ENCODE measurements around the gene EPB41. TPM values are rescaled to one million over a fixed set of nuclear protein-coding genes. Genes with fewer than 3 reads are reported as not detected.

Gene EPB41
- total and polyA plus RNA-seq, 9 of the 15 experiments (the other 6 are each of a cell fraction or from before 2014, with no cell fraction given) = 3.7 to 213 (median 141) TPM

DNA sequence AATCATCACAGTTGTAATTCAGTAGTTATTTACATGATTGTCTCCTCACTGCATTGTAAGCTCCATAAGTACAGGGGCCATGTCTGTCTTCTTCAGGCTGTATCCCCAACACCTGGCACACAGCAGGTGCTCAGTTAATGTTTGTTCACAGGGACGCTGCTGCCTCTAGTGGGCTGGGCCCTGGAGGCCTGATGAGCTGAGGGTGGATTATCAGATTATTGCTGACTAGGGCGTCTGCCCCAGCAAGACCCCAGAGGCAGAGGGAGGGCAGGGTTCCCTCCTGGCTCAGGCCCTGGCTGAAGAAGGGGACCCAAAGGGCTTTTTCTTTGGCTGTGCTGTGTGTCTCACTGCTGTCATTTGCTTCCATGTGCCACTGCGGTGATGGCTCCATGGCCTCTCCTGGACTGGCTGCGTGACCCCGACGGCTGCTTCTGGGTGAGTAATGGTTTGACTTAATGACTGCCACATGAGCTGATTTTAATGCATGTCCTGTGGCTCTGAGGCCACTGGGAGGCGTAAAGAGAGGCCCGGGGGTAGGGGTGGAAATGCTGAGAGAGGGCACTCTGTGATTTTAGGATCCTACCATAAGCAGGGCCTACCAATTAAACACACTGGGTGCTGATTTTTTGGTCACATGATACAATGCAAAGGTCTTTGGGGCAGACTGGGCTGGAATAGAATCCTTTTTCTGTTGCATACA is 20.8 kb upstream of the EPB41 start (continued):
- TF ChIP-seq ARHGAP35 (IDR thresholded peaks at IDR 0.05; ENCODE audit: partially characterized antibody) (no peak), RBM15 (IDR thresholded peaks at IDR 0.05; ENCODE audit: insufficient read depth, low read length) (no peak), FUS (optimal IDR thresholded peaks at IDR 0.05; ENCODE audit: low read depth, low read length) (no peak), PHF21A (IDR thresholded peaks at IDR 0.05; ENCODE audit: borderline replicate concordance, low read depth) (peak; percentile 92; the same call in 1 of the 2 replicates), MBD1 (CRISPR knock-in tag; IDR thresholded peaks at IDR 0.05) (no peak), CBX3 (IDR thresholded peaks at IDR 0.05; ENCODE audit: borderline replicate concordance in 1 of 2, low read length in 2 of 2) (no peak), BDP1 (IDR thresholded peaks at IDR 0.05; ENCODE audit: insufficient read depth, insufficient read length) (no peak), PCBP2 (IDR thresholded peaks at IDR 0.05; ENCODE audit: low read depth, low read length, poor library complexity, severe bottlenecking) (no peak), MLLT1 (IDR thresholded peaks at IDR 0.05) (no peak), ZBTB17 (CRISPR knock-in tag; IDR thresholded peaks at IDR 0.05) (no peak), NONO (IDR thresholded peaks at IDR 0.05; ENCODE audit: low read depth in 2 of 2, low read length in 1 of 2) (no peak), CAMTA2 (CRISPR knock-in tag; conservative IDR thresholded peaks at IDR 0.05) (no peak), ZNF316 (IDR thresholded peaks at IDR 0.05) (peak; percentile 80), KLF6 (CRISPR knock-in tag; IDR thresholded peaks at IDR 0.05; ENCODE audit: borderline replicate concordance) (no peak), MAFG (tag; conservative IDR thresholded peaks at IDR 0.05) (peak; percentile 63), SIX5 (IDR thresholded peaks at IDR 0.05; ENCODE audit: borderline replicate concordance in 1 of 2, insufficient read depth in 1 of 2, low read depth in 1 of 2, low read length in 2 of 2) (no peak), USF1 (CRISPR knock-in tag; IDR thresholded peaks at IDR 0.05) (no peak)
- TF ChIP-seq, protein P1, sequence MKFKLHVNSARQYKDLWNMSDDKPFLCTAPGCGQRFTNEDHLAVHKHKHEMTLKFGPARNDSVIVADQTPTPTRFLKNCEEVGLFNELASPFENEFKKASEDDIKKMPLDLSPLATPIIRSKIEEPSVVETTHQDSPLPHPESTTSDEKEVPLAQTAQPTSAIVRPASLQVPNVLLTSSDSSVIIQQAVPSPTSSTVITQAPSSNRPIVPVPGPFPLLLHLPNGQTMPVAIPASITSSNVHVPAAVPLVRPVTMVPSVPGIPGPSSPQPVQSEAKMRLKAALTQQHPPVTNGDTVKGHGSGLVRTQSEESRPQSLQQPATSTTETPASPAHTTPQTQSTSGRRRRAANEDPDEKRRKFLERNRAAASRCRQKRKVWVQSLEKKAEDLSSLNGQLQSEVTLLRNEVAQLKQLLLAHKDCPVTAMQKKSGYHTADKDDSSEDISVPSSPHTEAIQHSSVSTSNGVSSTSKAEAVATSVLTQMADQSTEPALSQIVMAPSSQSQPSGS (CRISPR knock-in tag; IDR thresholded peaks at IDR 0.05) = no peak
- TF ChIP-seq, protein P2, sequence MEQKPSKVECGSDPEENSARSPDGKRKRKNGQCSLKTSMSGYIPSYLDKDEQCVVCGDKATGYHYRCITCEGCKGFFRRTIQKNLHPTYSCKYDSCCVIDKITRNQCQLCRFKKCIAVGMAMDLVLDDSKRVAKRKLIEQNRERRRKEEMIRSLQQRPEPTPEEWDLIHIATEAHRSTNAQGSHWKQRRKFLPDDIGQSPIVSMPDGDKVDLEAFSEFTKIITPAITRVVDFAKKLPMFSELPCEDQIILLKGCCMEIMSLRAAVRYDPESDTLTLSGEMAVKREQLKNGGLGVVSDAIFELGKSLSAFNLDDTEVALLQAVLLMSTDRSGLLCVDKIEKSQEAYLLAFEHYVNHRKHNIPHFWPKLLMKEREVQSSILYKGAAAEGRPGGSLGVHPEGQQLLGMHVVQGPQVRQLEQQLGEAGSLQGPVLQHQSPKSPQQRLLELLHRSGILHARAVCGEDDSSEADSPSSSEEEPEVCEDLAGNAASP (IDR thresholded peaks at IDR 0.05) = no peak
- TF ChIP-seq, protein P3, sequence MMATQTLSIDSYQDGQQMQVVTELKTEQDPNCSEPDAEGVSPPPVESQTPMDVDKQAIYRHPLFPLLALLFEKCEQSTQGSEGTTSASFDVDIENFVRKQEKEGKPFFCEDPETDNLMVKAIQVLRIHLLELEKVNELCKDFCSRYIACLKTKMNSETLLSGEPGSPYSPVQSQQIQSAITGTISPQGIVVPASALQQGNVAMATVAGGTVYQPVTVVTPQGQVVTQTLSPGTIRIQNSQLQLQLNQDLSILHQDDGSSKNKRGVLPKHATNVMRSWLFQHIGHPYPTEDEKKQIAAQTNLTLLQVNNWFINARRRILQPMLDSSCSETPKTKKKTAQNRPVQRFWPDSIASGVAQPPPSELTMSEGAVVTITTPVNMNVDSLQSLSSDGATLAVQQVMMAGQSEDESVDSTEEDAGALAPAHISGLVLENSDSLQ (IDR thresholded peaks at IDR 0.05) = peak; percentile 46; the same call in 1 of the 2 replicates
